GM23338 (cell line): ENCODE results near the gene RAB39A. TPM values are rescaled to one million over a fixed set of nuclear protein-coding genes. Genes with fewer than 3 reads are reported as not detected.

Source experiments
- ATAC-seq: fragments of 200-7000 bp; cut with Tn5 transposase; 3 replicates; pipeline ENCODE4 v1.9.1; 2020
- DNase-seq: peaks from one replicate; pipeline ENCODE4 v3.0.0-alpha.2; 2015; ENCODE audit warnings: low spot score
- H2AFZ ChIP-seq: fragments of 200-600 bp; sonication (generic); 2 replicates; pipeline ENCODE4 v1.8.0; 2016; ENCODE audit warnings: antibody characterized with exemption, mild to moderate bottlenecking, moderate library complexity
- H3F3A ChIP-seq: fragments of 200-600 bp; sonication (generic); replicated peaks from 2 replicates; pipeline ENCODE4 v1.8.0; 2017; ENCODE audit warnings: antibody characterized with exemption, mixed run types, low read depth
- H3K27ac ChIP-seq: fragments of 200-600 bp; sonication (generic); 2 replicates; pipeline ENCODE4 v1.6.1; 2016; ENCODE audit warnings: low read depth
- H3K27me3 ChIP-seq: fragments of 200-600 bp; sonication (generic); 2 replicates; pipeline ENCODE4 v1.8.0; 2016; ENCODE audit warnings: mild to moderate bottlenecking, mixed run types, moderate library complexity; ENCODE audit not compliant: insufficient read depth
- H3K36me3 ChIP-seq: fragments of 200-600 bp; sonication (generic); 2 replicates; pipeline ENCODE4 v1.8.0; 2016; ENCODE audit warnings: mild to moderate bottlenecking; ENCODE audit not compliant: insufficient read depth
- H3K4me1 ChIP-seq: fragments of 200-600 bp; sonication (generic); 2 replicates; pipeline ENCODE4 v1.8.0; 2016; ENCODE audit warnings: mild to moderate bottlenecking, moderate library complexity; ENCODE audit not compliant: insufficient read depth
- H3K4me2 ChIP-seq: fragments of 200-600 bp; sonication (generic); 2 replicates; pipeline ENCODE4 v1.7.1; 2017; ENCODE audit warnings: mixed run types
- H3K4me3 ChIP-seq: fragments of 200-600 bp; sonication (generic); 2 replicates; pipeline ENCODE4 v1.6.1; 2016; ENCODE audit warnings: mixed run types
- H3K79me2 ChIP-seq: fragments of 200-600 bp; sonication (generic); replicated peaks from 2 replicates; pipeline ENCODE4 v1.8.0; 2017; ENCODE audit warnings: mild to moderate bottlenecking; ENCODE audit not compliant: insufficient read depth
- H3K9me2 ChIP-seq: fragments of 200-600 bp; sonication (generic); 2 replicates; pipeline ENCODE4 v1.8.0; 2017; ENCODE audit not compliant: insufficient read depth
- H4K20me1 ChIP-seq: fragments of 200-600 bp; sonication (generic); replicated peaks from 2 replicates; pipeline ENCODE4 v1.8.0; 2017; ENCODE audit warnings: mild to moderate bottlenecking; ENCODE audit not compliant: insufficient read depth
- H3K27ac Mint-ChIP-seq: 2 replicates; pipeline ENCODE4 v1.8.0; 2020; ENCODE audit warnings: inconsistent platforms, mild to moderate bottlenecking, moderate library complexity, mixed read lengths
- H3K27me3 Mint-ChIP-seq: 3 replicates; pipeline ENCODE4 v1.8.0; 2022; ENCODE audit warnings: low read depth, mild to moderate bottlenecking, moderate library complexity, mixed read lengths, inconsistent platforms; ENCODE audit not compliant: insufficient read depth, poor library complexity
- H3K36me3 Mint-ChIP-seq: 3 replicates; pipeline ENCODE4 v1.8.0; 2021; ENCODE audit warnings: low read depth, mild to moderate bottlenecking, inconsistent platforms, moderate library complexity, mixed read lengths
- H3K4me1 Mint-ChIP-seq: 3 replicates; pipeline ENCODE4 v1.8.0; 2020; ENCODE audit warnings: mild to moderate bottlenecking, inconsistent platforms, mixed read lengths
- H3K4me3 Mint-ChIP-seq: 3 replicates; pipeline ENCODE4 v1.8.0; 2021; ENCODE audit warnings: moderate library complexity, mild to moderate bottlenecking, inconsistent platforms, mixed read lengths
- H3K9me3 Mint-ChIP-seq: 3 replicates; pipeline ENCODE4 v1.8.0; 2020; ENCODE audit warnings: moderate library complexity, mild to moderate bottlenecking, inconsistent platforms, mixed read lengths
- CREB1 ChIP-seq: fragments of 250-450 bp; sonication (Bioruptor Pico); IDR thresholded peaks from 2 replicates; pipeline ENCODE4 v1.5.0; 2020; ENCODE audit warnings: low read depth, mild to moderate bottlenecking, moderate library complexity
- CTCF ChIP-seq, 2 experiments: fragments of 200-600 bp in 1 of 2; sonication (generic) in 1 of 2; conservative IDR thresholded peaks; 2 replicates each; pipeline versions ENCODE4 v1.5.1 to v1.6.1; 2016 to 2017; ENCODE audit warnings: antibody characterized with exemption in 2 of 2, low read depth in 2 of 2, mild to moderate bottlenecking in 2 of 2, moderate library complexity in 1 of 2
- ETS1 ChIP-seq: IDR thresholded peaks from 2 replicates; pipeline ENCODE4 v1.6.1; 2016; ENCODE audit warnings: antibody characterized with exemption
- EZH2 ChIP-seq: fragments of 200-600 bp; sonication (generic); IDR thresholded peaks from one replicate; pipeline ENCODE4 v1.8.0; 2017; ENCODE audit warnings: antibody characterized with exemption, mild to moderate bottlenecking, low read depth; ENCODE audit not compliant: unreplicated experiment
- EZH2phosphoT487 ChIP-seq: fragments of 200-600 bp; sonication (generic); IDR thresholded peaks from one replicate; pipeline ENCODE4 v1.8.1; 2018; ENCODE audit warnings: antibody characterized with exemption; ENCODE audit not compliant: unreplicated experiment
- JUNB ChIP-seq: IDR thresholded peaks from one replicate; pipeline ENCODE4 v1.6.1; 2016; ENCODE audit warnings: antibody characterized with exemption; ENCODE audit not compliant: unreplicated experiment
- NANOG ChIP-seq: IDR thresholded peaks from 2 replicates; pipeline ENCODE4 v1.6.1; 2016; ENCODE audit warnings: antibody characterized with exemption, borderline replicate concordance
- POLR2AphosphoS5 ChIP-seq: IDR thresholded peaks from 2 replicates; pipeline ENCODE4 v1.6.1; 2016; ENCODE audit warnings: antibody characterized with exemption, low read depth
- STAT1 ChIP-seq: IDR thresholded peaks from one replicate; pipeline ENCODE4 v1.6.1; 2016; ENCODE audit warnings: antibody characterized with exemption; ENCODE audit not compliant: unreplicated experiment
- ZNF114 ChIP-seq: fragments of 250-450 bp; sonication (Bioruptor Pico); IDR thresholded peaks from 2 replicates; pipeline ENCODE4 v1.5.0; 2020; ENCODE audit warnings: mild to moderate bottlenecking, moderate library complexity
- ZNF331 ChIP-seq: fragments of 250-450 bp; sonication (Bioruptor Pico); IDR thresholded peaks from 2 replicates; pipeline ENCODE4 v1.5.0; 2020; ENCODE audit warnings: low read depth, mild to moderate bottlenecking, moderate library complexity
- ZNF462 ChIP-seq: fragments of 250-450 bp; sonication (Bioruptor Pico); IDR thresholded peaks from 2 replicates; pipeline ENCODE4 v1.5.0; 2020; ENCODE audit warnings: mild to moderate bottlenecking, moderate library complexity
- polyA plus RNA-seq: library from polyadenylated mRNA; unstranded; fragments of >200 nt; fragmentation: Nextera tagmentation; extraction: Ambion mirVana; gene quantifications from 2 replicates; pipeline ENCODE4 v1.2.1, GENCODE V29; 2016
- total RNA-seq: library from RNA; depleted of rRNA; stranded (reverse); fragments of >200 nt; shearing (Covaris generic); gene quantifications from 2 replicates; pipeline ENCODE4 v1.2.3, GENCODE V29; 2014

Gene RAB39A
- total and polyA plus RNA-seq, 2 experiments from 2014 or later = 4.5 to 26.3 TPM

- Histone ChIP-seq H3K79me2 (peaks cover 39% of the 10 kb centered on the region), H4K20me1 (0 out of 2 replicates have a peak, but pooled peaks cover 5% of the 10 kb centered on the region), H3K4me3 (no peak overlapping the region), H3K9me2 (no peaks in the 10 kb centered on the region), H3K27me3 (no peaks in the 10 kb centered on the region), H3F3A (no peaks in the 10 kb centered on the region), H3K27ac (no peak overlapping the region), H3K36me3 (no peaks in the 10 kb centered on the region), H3K4me2 (no peak overlapping the region), H3K4me1 (peaks cover 14% of the 10 kb centered on the region), H2AFZ (no peak overlapping the region)
- Mint-ChIP-seq H3K4me3 (no peak overlapping the region), H3K27me3 (peaks cover 4% of the 10 kb centered on the region), H3K9me3 (no peaks in the 10 kb centered on the region; the same call in 2 of the 3 replicates), H3K27ac (no peak overlapping the region), H3K4me1 (peaks cover 12% of the 10 kb centered on the region), H3K36me3 (no peaks in the 10 kb centered on the region)
- DNase-seq = no peak
- TF ChIP-seq CTCF (conservative IDR thresholded peaks at IDR 0.05; ENCODE audit: low read depth in 2 of 2) (no peak), NANOG (no peak), ZNF114 (no peak), ZNF462 (CRISPR knock-in tag) (no peak), EZH2 (no peak), ETS1 (no peak), STAT1 (no peak), CREB1 (no peak), EZH2phosphoT487 (no peak), JUNB (no peak), ZNF331 (CRISPR knock-in tag) (no peak), POLR2AphosphoS5 (no peak)
- no peak for ATAC-seq
Measured at GRCh38 chr11:108007819-108008218, 79.6 kb downstream of the RAB39A start.
